ENCODE data around the gene HCN3.

DNA sequence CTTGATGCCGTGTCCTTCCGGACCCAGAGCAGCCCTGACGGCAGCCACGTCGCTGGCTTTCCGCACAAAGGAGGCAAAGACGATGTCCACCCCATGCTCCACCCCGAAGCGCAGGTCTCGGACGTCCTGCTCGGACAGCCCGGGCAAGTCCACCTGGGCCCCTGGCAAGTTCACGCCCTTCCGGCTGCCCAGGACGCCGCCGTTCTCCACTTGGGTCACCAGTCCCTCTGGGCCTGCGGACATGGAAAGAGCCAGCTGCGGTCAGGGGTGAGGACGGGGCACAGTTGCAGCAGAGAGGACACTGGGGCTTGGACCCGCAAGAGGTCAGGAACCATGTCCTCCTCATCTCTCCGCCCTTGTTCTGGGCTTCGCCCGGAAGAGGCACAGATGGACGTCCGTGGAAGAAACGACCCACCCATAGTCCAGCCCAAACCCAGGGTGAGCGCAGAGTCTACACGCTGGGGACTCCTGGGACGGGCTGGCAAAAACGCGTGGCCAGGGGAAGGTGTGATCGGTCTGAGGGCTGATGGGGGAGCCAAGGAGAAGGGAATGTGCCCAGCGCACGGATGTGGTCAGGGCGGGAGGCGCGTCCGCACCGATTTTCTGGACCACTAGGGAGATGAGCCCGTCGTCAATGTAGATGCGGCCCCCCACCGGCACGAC lies 17.4 kb downstream of the HCN3 start:
- TF ChIP-seq, protein P1, sequence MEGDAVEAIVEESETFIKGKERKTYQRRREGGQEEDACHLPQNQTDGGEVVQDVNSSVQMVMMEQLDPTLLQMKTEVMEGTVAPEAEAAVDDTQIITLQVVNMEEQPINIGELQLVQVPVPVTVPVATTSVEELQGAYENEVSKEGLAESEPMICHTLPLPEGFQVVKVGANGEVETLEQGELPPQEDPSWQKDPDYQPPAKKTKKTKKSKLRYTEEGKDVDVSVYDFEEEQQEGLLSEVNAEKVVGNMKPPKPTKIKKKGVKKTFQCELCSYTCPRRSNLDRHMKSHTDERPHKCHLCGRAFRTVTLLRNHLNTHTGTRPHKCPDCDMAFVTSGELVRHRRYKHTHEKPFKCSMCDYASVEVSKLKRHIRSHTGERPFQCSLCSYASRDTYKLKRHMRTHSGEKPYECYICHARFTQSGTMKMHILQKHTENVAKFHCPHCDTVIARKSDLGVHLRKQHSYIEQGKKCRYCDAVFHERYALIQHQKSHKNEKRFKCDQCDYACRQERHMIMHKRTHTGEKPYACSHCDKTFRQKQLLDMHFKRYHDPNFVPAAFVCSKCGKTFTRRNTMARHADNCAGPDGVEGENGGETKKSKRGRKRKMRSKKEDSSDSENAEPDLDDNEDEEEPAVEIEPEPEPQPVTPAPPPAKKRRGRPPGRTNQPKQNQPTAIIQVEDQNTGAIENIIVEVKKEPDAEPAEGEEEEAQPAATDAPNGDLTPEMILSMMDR (conservative IDR thresholded peaks at IDR 0.05), result no peak
- TF ChIP-seq EZH2 (IDR thresholded peaks at IDR 0.05; ENCODE audit: low read depth), result no peak

Measured in PC-9 (cell line).